Suprapubic skin (tissue), 4 donors: ENCODE measurements around the gene COPS7A. TPM values are rescaled to one million over a fixed set of nuclear protein-coding genes. Genes with fewer than 3 reads are reported as not detected.

Source experiments
- DNase-seq, 2 donors: peaks; one replicate each; pipeline ENCODE4 v3.0.0-alpha.2; 2019; ENCODE audit warnings: low spot score in 2 of 2
- H3K27ac ChIP-seq: fragments of 200-600 bp; sonication (generic); one replicate; pipeline ENCODE4 v1.5.1; 2019
- H3K27me3 ChIP-seq: fragments of 200-600 bp; sonication (generic); one replicate; pipeline ENCODE4 v1.5.1; 2019
- H3K36me3 ChIP-seq: fragments of 200-600 bp; sonication (generic); one replicate; pipeline ENCODE4 v1.5.1; 2019
- H3K4me1 ChIP-seq: fragments of 200-600 bp; sonication (generic); one replicate; pipeline ENCODE4 v1.5.1; 2019
- H3K4me3 ChIP-seq: fragments of 200-600 bp; sonication (generic); one replicate; pipeline ENCODE4 v1.5.1; 2019; ENCODE audit warnings: mild to moderate bottlenecking
- H3K9me3 ChIP-seq: fragments of 200-600 bp; sonication (generic); one replicate; pipeline ENCODE4 v1.5.1; 2019
- EP300 ChIP-seq: sonication (generic); formaldehyde crosslinking; IDR thresholded peaks from one replicate; pipeline ENCODE4 v1.6.1; 2017; ENCODE audit warnings: antibody characterized with exemption
- POLR2A ChIP-seq, 2 donors: fragments of 450-650 bp; IDR thresholded peaks; one replicate each; pipeline ENCODE4 v1.6.1; 2017; ENCODE audit warnings: antibody characterized with exemption in 2 of 2, mild to moderate bottlenecking in 2 of 2, moderate library complexity in 2 of 2
- POLR2AphosphoS5 ChIP-seq, 3 donors: sonication (generic); formaldehyde crosslinking; IDR thresholded peaks; one replicate each; pipeline ENCODE4 v1.6.1; 2017; ENCODE audit warnings: antibody characterized with exemption in 3 of 3
- WGBS: methylation state at CpG from one replicate; pipeline ENCODE4 v1.1.5; 2018; 5-methylcytosine and 5-hydroxymethylcytosine counted together
- total RNA-seq, 4 donors: library from RNA; depleted of rRNA; stranded (reverse); fragments of >200 nt; gene quantifications; one replicate each; pipeline ENCODE4 v1.1.0, GENCODE V29; 2016
- TF ChIP-seq, protein P1 (sequence below), 2 donors: fragments of 200-600 bp in 1 of 2; fragments of 450-650 bp in 1 of 2; sonication (generic) in 1 of 2; IDR thresholded peaks; one replicate each; pipeline ENCODE4 v1.5.1; 2016 to 2019; ENCODE audit warnings: antibody characterized with exemption in 2 of 2, mild to moderate bottlenecking in 1 of 2, moderate library complexity in 1 of 2

Gene COPS7A
- total RNA-seq, 4 donors from 2014 or later, result 50.2 to 70.7 (median 66.6) TPM

DNA sequence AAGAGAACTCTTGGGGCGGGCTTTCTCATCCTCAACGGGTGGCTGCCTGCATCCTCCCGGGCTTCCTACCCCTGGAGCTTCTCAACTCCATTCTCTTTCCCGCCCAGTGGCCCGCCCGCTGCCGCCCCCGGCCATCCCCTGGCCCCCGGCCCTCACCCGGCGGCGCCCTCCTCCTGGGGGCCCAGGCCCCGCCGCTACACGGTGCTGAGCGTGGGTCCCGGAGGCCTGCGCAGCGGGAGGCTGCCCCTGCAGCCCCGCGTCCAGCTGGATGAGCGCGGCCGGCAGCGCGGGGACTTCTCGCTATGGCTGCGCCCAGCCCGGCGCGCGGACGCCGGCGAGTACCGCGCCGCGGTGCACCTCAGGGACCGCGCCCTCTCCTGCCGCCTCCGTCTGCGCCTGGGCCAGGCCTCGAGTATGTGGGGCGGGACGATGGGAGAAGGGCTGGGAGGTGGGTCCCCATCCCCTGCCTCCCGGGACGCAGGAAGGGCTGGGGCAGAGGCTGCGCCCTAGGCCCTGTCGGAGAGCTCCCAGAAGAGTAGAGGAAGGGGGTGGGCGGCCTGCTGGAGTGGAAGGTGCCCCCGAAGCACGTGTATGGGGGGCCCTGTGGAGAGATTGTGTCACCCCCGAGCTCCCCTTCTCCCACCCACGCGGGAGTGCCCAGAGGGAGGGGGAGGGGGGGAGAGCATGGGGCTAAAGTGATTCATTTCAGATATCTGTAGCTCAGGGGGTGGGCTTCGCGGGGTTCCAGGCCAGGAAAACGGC is 49.9 kb downstream of the COPS7A start:
- TF ChIP-seq POLR2AphosphoS5 (IDR thresholded peaks at IDR 0.05) (no peak), POLR2A (IDR thresholded peaks at IDR 0.05) (no peak), EP300 (no peak)
- TF ChIP-seq, protein P1, sequence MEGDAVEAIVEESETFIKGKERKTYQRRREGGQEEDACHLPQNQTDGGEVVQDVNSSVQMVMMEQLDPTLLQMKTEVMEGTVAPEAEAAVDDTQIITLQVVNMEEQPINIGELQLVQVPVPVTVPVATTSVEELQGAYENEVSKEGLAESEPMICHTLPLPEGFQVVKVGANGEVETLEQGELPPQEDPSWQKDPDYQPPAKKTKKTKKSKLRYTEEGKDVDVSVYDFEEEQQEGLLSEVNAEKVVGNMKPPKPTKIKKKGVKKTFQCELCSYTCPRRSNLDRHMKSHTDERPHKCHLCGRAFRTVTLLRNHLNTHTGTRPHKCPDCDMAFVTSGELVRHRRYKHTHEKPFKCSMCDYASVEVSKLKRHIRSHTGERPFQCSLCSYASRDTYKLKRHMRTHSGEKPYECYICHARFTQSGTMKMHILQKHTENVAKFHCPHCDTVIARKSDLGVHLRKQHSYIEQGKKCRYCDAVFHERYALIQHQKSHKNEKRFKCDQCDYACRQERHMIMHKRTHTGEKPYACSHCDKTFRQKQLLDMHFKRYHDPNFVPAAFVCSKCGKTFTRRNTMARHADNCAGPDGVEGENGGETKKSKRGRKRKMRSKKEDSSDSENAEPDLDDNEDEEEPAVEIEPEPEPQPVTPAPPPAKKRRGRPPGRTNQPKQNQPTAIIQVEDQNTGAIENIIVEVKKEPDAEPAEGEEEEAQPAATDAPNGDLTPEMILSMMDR (IDR thresholded peaks at IDR 0.05), result no peak
- WGBS, result 39% methylated on average over 23 of the region's 60 CpGs
- Histone ChIP-seq H3K9me3 (no peaks in the 10 kb centered on the region), H3K27ac (no peak overlapping the region), H3K27me3 (no peaks in the 10 kb centered on the region), H3K4me1 (peaks cover 52% of the 10 kb centered on the region), H3K36me3 (peaks cover 19% of the 10 kb centered on the region), H3K4me3 (peak overlapping the region; percentile 9)
- DNase-seq, result no peak

DNA sequence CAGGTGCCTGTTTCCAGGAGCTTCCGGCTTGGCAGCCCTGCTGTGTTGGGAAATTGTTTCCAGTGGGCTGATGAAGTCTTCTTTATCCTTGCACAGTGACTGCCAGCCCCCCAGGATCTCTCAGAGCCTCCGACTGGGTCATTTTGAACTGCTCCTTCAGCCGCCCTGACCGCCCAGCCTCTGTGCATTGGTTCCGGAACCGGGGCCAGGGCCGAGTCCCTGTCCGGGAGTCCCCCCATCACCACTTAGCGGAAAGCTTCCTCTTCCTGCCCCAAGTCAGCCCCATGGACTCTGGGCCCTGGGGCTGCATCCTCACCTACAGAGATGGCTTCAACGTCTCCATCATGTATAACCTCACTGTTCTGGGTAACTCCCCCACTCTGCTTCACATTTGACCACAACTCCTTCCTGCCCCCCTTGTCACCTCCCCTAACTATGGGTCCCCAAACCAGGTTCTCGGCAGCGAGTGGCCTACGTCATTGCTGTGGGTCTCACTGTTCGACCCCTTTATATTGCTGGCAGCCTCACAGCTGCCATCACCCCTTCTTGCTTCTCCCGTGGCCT is 50.7 kb downstream of the COPS7A start:
- 85% methylated on average over 15 of the region's 15 CpGs for WGBS
- DNase-seq, result no peak
- H3K36me3 ChIP-seq, result peaks cover 17% of the 10 kb centered on the region

DNA sequence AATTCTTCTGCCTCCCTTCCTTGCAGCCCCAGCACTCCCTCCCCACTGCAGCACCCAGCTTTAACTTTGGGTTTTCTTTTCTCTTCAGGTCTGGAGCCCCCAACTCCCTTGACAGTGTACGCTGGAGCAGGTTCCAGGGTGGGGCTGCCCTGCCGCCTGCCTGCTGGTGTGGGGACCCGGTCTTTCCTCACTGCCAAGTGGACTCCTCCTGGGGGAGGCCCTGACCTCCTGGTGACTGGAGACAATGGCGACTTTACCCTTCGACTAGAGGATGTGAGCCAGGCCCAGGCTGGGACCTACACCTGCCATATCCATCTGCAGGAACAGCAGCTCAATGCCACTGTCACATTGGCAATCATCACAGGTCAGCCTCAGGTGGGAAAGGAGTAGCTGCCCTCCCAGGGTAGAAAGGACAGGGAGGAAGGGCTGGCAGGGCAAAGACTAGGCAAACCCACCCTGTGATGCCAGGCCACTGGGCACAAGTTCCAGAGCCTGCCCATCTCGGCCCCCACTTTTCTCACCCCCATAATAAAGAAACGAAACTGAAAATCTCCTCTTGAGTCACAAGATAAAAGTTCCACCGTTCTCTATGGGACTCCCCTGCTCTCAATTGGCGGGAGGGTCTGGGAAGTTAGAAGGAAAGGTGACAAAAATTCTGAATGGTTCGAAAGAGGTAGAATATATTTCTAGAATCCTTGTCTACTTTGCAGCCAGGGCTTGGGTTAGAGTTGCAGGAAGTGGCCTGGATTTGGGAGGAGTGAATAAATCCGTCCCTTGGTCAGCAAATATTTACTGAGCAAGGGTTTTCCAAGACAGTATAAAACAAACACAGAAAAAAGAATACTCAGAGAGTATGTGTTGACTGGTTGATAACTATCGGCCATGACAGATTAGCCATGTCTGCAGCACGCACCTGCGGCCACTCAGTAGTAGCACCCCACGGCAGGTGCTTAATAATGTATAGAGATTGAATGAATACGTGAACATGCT is 51.6 kb downstream of the COPS7A start:
- H3K27ac ChIP-seq, result no peak overlapping the region
- 86% methylated on average over 16 of the region's 16 CpGs for WGBS
- TF ChIP-seq POLR2AphosphoS5 (IDR thresholded peaks at IDR 0.05), result no peak
- TF ChIP-seq, protein P1 (IDR thresholded peaks at IDR 0.05), result no peak
- TF ChIP-seq POLR2A (IDR thresholded peaks at IDR 0.05), result no peak
- TF ChIP-seq EP300, result no peak
- no peaks in the 10 kb centered on the region for H3K27me3 ChIP-seq
- H3K9me3 ChIP-seq, result no peaks in the 10 kb centered on the region
- H3K36me3 ChIP-seq, result peaks cover 8% of the 10 kb centered on the region
- peaks cover 47% of the 10 kb centered on the region for H3K4me1 ChIP-seq
- no peak overlapping the region for H3K4me3 ChIP-seq
- DNase-seq, result no peak

More for the DNA sequence above, 50.7 kb downstream of the COPS7A start:
- H3K4me3 ChIP-seq, result no peak overlapping the region
- H3K27me3 ChIP-seq, result no peaks in the 10 kb centered on the region
- H3K9me3 ChIP-seq, result no peaks in the 10 kb centered on the region
- H3K27ac ChIP-seq, result no peak overlapping the region
- peaks cover 52% of the 10 kb centered on the region for H3K4me1 ChIP-seq
- TF ChIP-seq, protein P1 (IDR thresholded peaks at IDR 0.05), result no peak
- no peak for TF ChIP-seq EP300
- no peak for TF ChIP-seq POLR2AphosphoS5 (IDR thresholded peaks at IDR 0.05)
- TF ChIP-seq POLR2A (IDR thresholded peaks at IDR 0.05), result no peak

DNA sequence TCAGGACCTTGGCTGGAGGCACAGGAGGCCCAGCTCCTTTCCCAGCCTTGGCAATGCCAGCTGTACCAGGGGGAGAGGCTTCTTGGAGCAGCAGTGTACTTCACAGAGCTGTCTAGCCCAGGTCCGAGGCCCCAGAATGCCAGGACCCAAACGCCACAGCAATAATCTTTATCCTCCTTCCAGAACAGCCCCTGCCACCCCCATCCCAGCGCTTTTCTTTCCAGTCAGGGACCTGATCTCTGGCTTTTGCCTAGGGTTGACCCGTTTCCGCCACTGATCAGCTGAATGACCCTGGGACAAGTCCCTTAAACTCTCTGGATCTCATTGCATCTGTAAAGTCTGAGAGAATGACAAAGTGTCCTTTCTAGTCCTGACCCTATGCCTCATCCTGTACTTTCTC is 53.5 kb downstream of the COPS7A start:
- 99% methylated on average over 5 of the region's 5 CpGs for WGBS
- H3K27ac ChIP-seq, result no peak overlapping the region
- TF ChIP-seq POLR2AphosphoS5 (IDR thresholded peaks at IDR 0.05), result no peak
- TF ChIP-seq POLR2A (IDR thresholded peaks at IDR 0.05), result no peak
- TF ChIP-seq EP300, result no peak
- TF ChIP-seq, protein P1 (IDR thresholded peaks at IDR 0.05), result no peak
- H3K36me3 ChIP-seq, result no peaks in the 10 kb centered on the region
- no peak overlapping the region for H3K4me3 ChIP-seq
- no peaks in the 10 kb centered on the region for H3K27me3 ChIP-seq
- DNase-seq, result no peak
- peaks cover 29% of the 10 kb centered on the region for H3K4me1 ChIP-seq
- H3K9me3 ChIP-seq, result no peaks in the 10 kb centered on the region
